HEK293 (cell line): Measurements from ENCODE around the gene NEK2.

Experiments
- CTCF ChIA-PET: fragments of 350-600 bp; formaldehyde crosslinking; extraction: SDS; loops from one replicate; lab custom pipeline; 2021; ENCODE audit warnings: antibody characterized with exemption; lab: Yijun Ruan, JAX
- POLR2A ChIA-PET: fragments of 300-600 bp; formaldehyde crosslinking; extraction: SDS; loops from one replicate; lab custom pipeline; 2020; ENCODE audit warnings: antibody characterized with exemption, inconsistent platforms; lab: Yijun Ruan, JAX
- H3K27ac ChIP-seq: fragments of 200-500 bp; sonication (Bioruptor generic); 2 replicates; pipeline ENCODE4 v1.5.1; 2014; ENCODE audit warnings: low read depth, low read length, control low read depth, inconsistent platforms; ENCODE audit errors: extremely low read depth
- H3K36me3 ChIP-seq, 2 experiments: fragments of 200-500 bp in 1 of 2; sonication (Bioruptor generic) in 1 of 2; 1 replicate in 1 of 2; 2 replicates in 1 of 2; pipeline ENCODE4 v1.5.1; 2014 to 2017; ENCODE audit warnings: inconsistent platforms in 2 of 2, low read length in 2 of 2; ENCODE audit not compliant: control insufficient read depth in 2 of 2, insufficient read depth in 1 of 2
- H3K4me1 ChIP-seq: fragments of 200-500 bp; sonication (Bioruptor generic); 2 replicates; pipeline ENCODE4 v1.5.1; 2014; ENCODE audit warnings: mild to moderate bottlenecking, low read length, inconsistent platforms; ENCODE audit not compliant: control insufficient read depth, insufficient read depth
- H3K4me3 ChIP-seq: 2 replicates; pipeline ENCODE4 v1.5.1; 2011; ENCODE audit warnings: low read depth, mild to moderate bottlenecking, control low read depth, low read length, moderate library complexity
- H3K9me3 ChIP-seq: fragments of 200-500 bp; sonication (Bioruptor generic); 2 replicates; pipeline ENCODE4 v1.5.1; 2014; ENCODE audit warnings: low read depth, low read length, inconsistent platforms; ENCODE audit not compliant: control insufficient read depth, insufficient read depth
- GLIS1 ChIP-seq: fragments of 450-650 bp; formaldehyde crosslinking; IDR thresholded peaks from 2 replicates; pipeline ENCODE4 v1.5.1; 2016; ENCODE audit warnings: missing biosample characterization, missing genetic modification characterization
- KLF7 ChIP-seq: fragments of 450-650 bp; formaldehyde crosslinking; IDR thresholded peaks from 2 replicates; pipeline ENCODE4 v1.5.1; 2016; ENCODE audit warnings: missing biosample characterization, missing genetic modification characterization, borderline replicate concordance
- KLF8 ChIP-seq: fragments of 450-650 bp; formaldehyde crosslinking; IDR thresholded peaks from 2 replicates; pipeline ENCODE4 v1.5.1; 2016; ENCODE audit warnings: missing biosample characterization, missing genetic modification characterization
- OSR2 ChIP-seq: fragments of 450-650 bp; formaldehyde crosslinking; IDR thresholded peaks from 2 replicates; pipeline ENCODE4 v1.5.1; 2016; ENCODE audit warnings: missing biosample characterization, missing genetic modification characterization
- SP2 ChIP-seq: fragments of 450-650 bp; formaldehyde crosslinking; IDR thresholded peaks from 2 replicates; pipeline ENCODE4 v1.5.1; 2016; ENCODE audit warnings: missing biosample characterization, missing genetic modification characterization
- YY1 ChIP-seq: fragments of 450-650 bp; formaldehyde crosslinking; IDR thresholded peaks from 2 replicates; pipeline ENCODE4 v1.5.1; 2018; ENCODE audit warnings: missing biosample characterization, missing genetic modification characterization
- ZBTB17 ChIP-seq: fragments of 450-650 bp; formaldehyde crosslinking; IDR thresholded peaks from 2 replicates; pipeline ENCODE4 v1.5.1; 2016; ENCODE audit warnings: missing biosample characterization, missing genetic modification characterization
- ZFHX2 ChIP-seq: fragments of 450-650 bp; formaldehyde crosslinking; conservative IDR thresholded peaks from 2 replicates; pipeline ENCODE4 v1.5.1; 2016; ENCODE audit warnings: missing biosample characterization, missing genetic modification characterization
- ZNF16 ChIP-seq: fragments of 450-650 bp; formaldehyde crosslinking; IDR thresholded peaks from 2 replicates; pipeline ENCODE4 v1.5.1; 2016; ENCODE audit warnings: low read depth, missing biosample characterization, missing genetic modification characterization
- ZNF221 ChIP-seq: fragments of 450-650 bp; formaldehyde crosslinking; IDR thresholded peaks from 2 replicates; pipeline ENCODE4 v1.5.1; 2017; ENCODE audit warnings: missing biosample characterization, missing genetic modification characterization, borderline replicate concordance
- ZNF24 ChIP-seq: fragments of 450-650 bp; formaldehyde crosslinking; IDR thresholded peaks from 2 replicates; pipeline ENCODE4 v1.5.1; 2016; ENCODE audit warnings: missing biosample characterization, missing genetic modification characterization
- ZNF248 ChIP-seq: fragments of 450-650 bp; formaldehyde crosslinking; IDR thresholded peaks from 2 replicates; pipeline ENCODE4 v1.5.1; 2017; ENCODE audit warnings: missing biosample characterization, missing genetic modification characterization
- ZNF274 ChIP-seq, 2 experiments: fragments of 200-500 bp in 1 of 2; fragments of 450-650 bp in 1 of 2; sonication (Bioruptor generic) in 1 of 2; formaldehyde crosslinking in 1 of 2; IDR thresholded peaks; 2 replicates each; pipeline versions ENCODE4 v1.5.1 to v1.6.1; 2014 to 2016; ENCODE audit warnings: borderline replicate concordance in 1 of 2, inconsistent platforms in 1 of 2, low read length in 1 of 2, missing biosample characterization in 1 of 2, missing genetic modification characterization in 1 of 2
- ZNF292 ChIP-seq: fragments of 450-650 bp; formaldehyde crosslinking; IDR thresholded peaks from 2 replicates; pipeline ENCODE4 v1.5.1; 2016; ENCODE audit warnings: low read depth, missing biosample characterization, missing genetic modification characterization, borderline replicate concordance
- ZNF350 ChIP-seq: fragments of 450-650 bp; formaldehyde crosslinking; IDR thresholded peaks from 2 replicates; pipeline ENCODE4 v1.5.0; 2017; ENCODE audit warnings: missing biosample characterization, mild to moderate bottlenecking, missing genetic modification characterization
- ZNF423 ChIP-seq: fragments of 450-650 bp; formaldehyde crosslinking; IDR thresholded peaks from 2 replicates; pipeline ENCODE4 v1.5.1; 2016; ENCODE audit warnings: missing biosample characterization, missing genetic modification characterization
- ZNF449 ChIP-seq: fragments of 450-650 bp; formaldehyde crosslinking; IDR thresholded peaks from 2 replicates; pipeline ENCODE4 v1.5.1; 2017; ENCODE audit warnings: missing biosample characterization, mild to moderate bottlenecking, missing genetic modification characterization, moderate library complexity
- ZNF548 ChIP-seq: fragments of 450-650 bp; formaldehyde crosslinking; IDR thresholded peaks from 2 replicates; pipeline ENCODE4 v1.5.1; 2016; ENCODE audit warnings: missing biosample characterization, missing genetic modification characterization
- ZNF670 ChIP-seq: fragments of 450-650 bp; formaldehyde crosslinking; IDR thresholded peaks from 2 replicates; pipeline ENCODE4 v1.5.1; 2016; ENCODE audit warnings: missing biosample characterization, missing genetic modification characterization, low read depth
- ZNF707 ChIP-seq: fragments of 450-650 bp; formaldehyde crosslinking; IDR thresholded peaks from 2 replicates; pipeline ENCODE4 v1.5.1; 2016; ENCODE audit warnings: missing biosample characterization, missing genetic modification characterization
- ZNF76 ChIP-seq: fragments of 450-650 bp; formaldehyde crosslinking; IDR thresholded peaks from 2 replicates; pipeline ENCODE4; 2016; ENCODE audit warnings: low read depth, missing biosample characterization, missing genetic modification characterization, borderline replicate concordance
- ZNF776 ChIP-seq: fragments of 450-650 bp; formaldehyde crosslinking; IDR thresholded peaks from 2 replicates; pipeline ENCODE4 v1.5.0; 2017; ENCODE audit warnings: missing biosample characterization, missing genetic modification characterization, borderline replicate concordance
- TF ChIP-seq, protein P1 (sequence below): fragments of 450-650 bp; formaldehyde crosslinking; IDR thresholded peaks from 2 replicates; pipeline ENCODE4; 2016; ENCODE audit warnings: missing biosample characterization, missing genetic modification characterization

NEK2 gene

GRCh38 chr1:211675230-211676105 is at the start of gene NEK2 (continued):
- peak; percentile 86 for TF ChIP-seq SP2
- peak; percentile 91 for TF ChIP-seq ZFHX2 (tag by site-specific recombination)
- peak; percentile 87 for TF ChIP-seq ZBTB17

DNA sequence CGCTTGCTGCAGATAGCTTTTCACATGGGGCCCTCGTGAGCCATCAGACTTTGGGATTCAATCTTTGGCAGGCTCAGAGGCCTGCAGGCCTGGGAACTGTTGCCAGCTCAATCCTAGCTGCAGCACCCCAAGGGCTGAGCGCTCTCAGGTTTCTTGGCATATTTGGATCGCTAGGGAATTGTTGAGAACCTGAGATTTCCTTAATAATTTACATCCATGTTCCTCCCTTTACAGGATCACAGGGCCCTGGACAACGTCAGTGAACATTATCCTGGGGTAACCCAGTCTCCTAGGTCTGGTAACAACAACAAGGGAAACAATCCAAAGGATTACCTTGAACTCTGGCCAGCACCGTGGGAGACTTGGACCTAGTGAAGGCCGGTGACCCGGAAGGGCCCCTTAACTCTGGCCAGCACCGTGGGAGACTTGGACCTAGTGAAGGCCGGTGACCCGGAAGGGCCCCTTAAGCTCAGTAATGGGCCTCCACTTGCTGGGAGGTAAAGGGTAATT is 49.3 kb upstream of the NEK2 start:
- TF ChIP-seq ZNF248 (tag by site-specific recombination) (no peak), GLIS1 (tag by site-specific recombination) (peak; percentile 70)
- TF ChIP-seq, all 188 proteins: peak for 1
- Histone ChIP-seq H3K27ac (no peak overlapping the region), H3K36me3 (no peaks in the 10 kb centered on the region), H3K4me1 (no peaks in the 10 kb centered on the region), H3K4me3 (no peak overlapping the region), H3K9me3 (no peaks in the 10 kb centered on the region)
- POLR2A ChIA-PET: no interaction called here
- CTCF ChIA-PET: interaction anchor here (0.6 to 0.7 kb wide), 2 partner anchors 25 to 733 kb away, joined by 5 read pairs; no protein-coding TSS in a partner anchor

DNA sequence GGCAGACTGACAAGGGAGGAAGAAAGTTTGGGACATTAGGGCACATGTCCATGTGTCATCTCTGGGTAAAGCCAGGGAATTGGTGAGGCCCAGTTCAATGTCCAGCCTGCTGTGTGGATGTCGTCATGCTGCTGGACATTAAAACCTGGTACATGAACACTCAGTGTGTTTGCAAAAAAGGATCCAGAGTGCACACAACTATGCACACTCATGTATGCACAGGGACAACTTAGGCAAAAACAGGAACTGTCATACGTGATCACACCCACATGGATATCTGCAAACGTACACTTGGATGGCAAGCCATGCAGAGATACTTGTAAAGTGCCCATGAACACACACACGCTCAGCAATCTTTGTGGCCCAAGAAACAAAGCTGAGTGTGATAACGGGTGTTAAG is 47.9 kb upstream of the NEK2 start:
- H3K27ac ChIP-seq: no peak overlapping the region
- H3K4me3 ChIP-seq: no peak overlapping the region
- ChIA-PET POLR2A (interaction anchor here (0.5 kb wide), 1 partner anchor 184 kb away, joined by 16 read pairs; no protein-coding TSS in a partner anchor), CTCF (interaction anchor here (0.5 to 1.6 kb wide), 2 partner anchors 25 to 62 kb away, joined by 6 to 7 read pairs; no protein-coding TSS in a partner anchor)
- no peaks in the 10 kb centered on the region for H3K9me3 ChIP-seq
- H3K36me3 ChIP-seq: no peaks in the 10 kb centered on the region
- no peak for TF ChIP-seq ZNF776 (tag by site-specific recombination)
- no peak for TF ChIP-seq ZNF548
- no peak for TF ChIP-seq ZNF423 (tag by site-specific recombination)
- no peak for TF ChIP-seq ZNF16 (tag by site-specific recombination)
- TF ChIP-seq ZNF24 (tag by site-specific recombination): no peak
- TF ChIP-seq ZNF707 (tag by site-specific recombination): no peak
- no peak for TF ChIP-seq KLF7 (tag by site-specific recombination)
- TF ChIP-seq KLF8: no peak
- TF ChIP-seq ZNF76 (tag by site-specific recombination): no peak
- no peak for TF ChIP-seq ZNF274 (IDR thresholded peaks at IDR 0.05; ENCODE audit: low read length)
- no peak for TF ChIP-seq ZNF274 (tag by site-specific recombination; IDR thresholded peaks at IDR 0.05; ENCODE audit: borderline replicate concordance)
- TF ChIP-seq, protein P1, sequence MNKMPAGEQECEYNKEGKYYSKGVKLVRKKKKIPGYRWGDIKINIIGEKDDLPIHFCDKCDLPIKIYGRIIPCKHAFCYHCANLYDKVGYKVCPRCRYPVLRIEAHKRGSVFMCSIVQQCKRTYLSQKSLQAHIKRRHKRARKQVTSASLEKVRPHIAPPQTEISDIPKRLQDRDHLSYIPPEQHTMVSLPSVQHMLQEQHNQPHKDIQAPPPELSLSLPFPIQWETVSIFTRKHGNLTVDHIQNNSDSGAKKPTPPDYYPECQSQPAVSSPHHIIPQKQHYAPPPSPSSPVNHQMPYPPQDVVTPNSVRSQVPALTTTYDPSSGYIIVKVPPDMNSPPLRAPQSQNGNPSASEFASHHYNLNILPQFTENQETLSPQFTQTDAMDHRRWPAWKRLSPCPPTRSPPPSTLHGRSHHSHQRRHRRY (tag by site-specific recombination): no peak
- TF ChIP-seq ZNF670 (tag by site-specific recombination): no peak
- TF ChIP-seq ZNF292 (tag by site-specific recombination): no peak
- TF ChIP-seq ZNF221 (tag by site-specific recombination): no peak
- TF ChIP-seq OSR2 (tag by site-specific recombination): no peak
- TF ChIP-seq ZNF449: no peak
- TF ChIP-seq ZNF350: no peak
- no peak for TF ChIP-seq YY1 (tag by site-specific recombination)
- no peaks in the 10 kb centered on the region for H3K4me1 ChIP-seq
